HuH-7.5 (cell line): Measurements from ENCODE around the gene CD226.
A peak's percentile ranks its signal among the peaks of the same experiment; 100 is the strongest.
"Not testable (repeated sequence)": the region's sequence is repeated elsewhere in the genome, so short reads cannot be mapped to it uniquely, and the experiment has no call there.

Source experiments
- DNase-seq: peaks from one replicate; pipeline ENCODE4 v3.0.0; 2011; ENCODE audit warnings: low spot score

The CD226 gene

GRCh38 chr18:69908838-69909237 lies 38.8 kb downstream of the CD226 start:
- no peak for DNase-seq

- no peak for DNase-seq
Observed at GRCh38 chr18:69906765-69907164, 40.9 kb downstream of the CD226 start.

- no peak for DNase-seq
Observed at GRCh38 chr18:69900941-69901340, 46.7 kb downstream of the CD226 start.

GRCh38 chr18:69899154-69899923 lies 48.3 kb downstream of the CD226 start:
- not testable (repeated sequence) for DNase-seq

DNA sequence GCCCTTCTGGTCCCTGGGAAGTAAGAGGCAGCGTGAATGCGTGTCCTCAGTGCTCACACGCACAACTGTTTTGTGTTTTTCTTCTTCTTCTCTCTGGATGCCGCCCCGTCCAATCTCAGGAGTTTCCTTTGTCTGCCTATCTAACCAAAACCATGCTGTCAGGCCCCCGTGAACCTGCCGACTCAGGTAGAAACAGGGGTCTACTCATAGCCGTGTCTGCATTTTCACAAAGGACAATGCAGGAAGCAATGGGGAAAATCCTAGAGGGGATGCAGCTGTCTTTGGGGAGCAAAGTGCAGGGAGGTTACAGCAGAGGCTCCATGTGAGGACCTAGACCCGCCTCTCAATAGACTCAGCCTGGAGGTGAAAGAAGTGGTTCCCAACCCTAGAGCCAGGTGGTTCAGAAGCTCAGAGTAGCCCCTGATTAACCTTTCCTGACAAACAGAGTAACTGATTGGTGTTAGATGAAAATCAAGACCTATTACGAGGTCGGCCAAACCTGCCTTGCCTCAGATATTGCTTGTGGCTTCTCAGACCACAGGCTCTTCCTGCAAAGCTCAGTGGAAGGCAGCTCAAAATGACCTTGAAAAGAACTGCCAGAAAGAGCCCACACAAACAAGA lies 49.3 kb downstream of the CD226 start:
- no peak for DNase-seq

GRCh38 chr18:69897397-69898108 lies 50.1 kb downstream of the CD226 start:
- DNase-seq = no peak

GRCh38 chr18:69895066-69896047 lies 52.3 kb downstream of the CD226 start:
- no peak for DNase-seq

DNA sequence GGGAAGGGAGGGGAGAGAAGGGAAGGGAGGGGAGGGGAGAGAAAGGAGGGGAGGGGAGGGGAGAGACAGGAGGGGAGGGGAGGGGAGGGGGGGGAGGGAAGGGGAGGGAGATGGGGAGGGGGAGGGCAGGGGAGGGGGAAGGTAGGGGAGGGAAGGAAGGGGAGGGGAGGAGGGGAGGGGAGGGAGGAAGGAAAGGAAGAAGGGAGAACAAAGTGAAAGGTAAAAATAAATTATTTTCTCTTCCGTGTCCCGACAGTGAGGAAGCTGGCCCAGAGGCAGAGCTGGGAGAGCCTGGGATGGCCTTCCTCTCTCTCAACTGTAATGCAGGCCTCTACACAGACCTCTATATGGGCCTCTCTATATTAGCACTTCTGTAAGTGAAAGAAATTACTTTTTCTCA lies 53.2 kb downstream of the CD226 start:
- DNase-seq = no peak

DNA sequence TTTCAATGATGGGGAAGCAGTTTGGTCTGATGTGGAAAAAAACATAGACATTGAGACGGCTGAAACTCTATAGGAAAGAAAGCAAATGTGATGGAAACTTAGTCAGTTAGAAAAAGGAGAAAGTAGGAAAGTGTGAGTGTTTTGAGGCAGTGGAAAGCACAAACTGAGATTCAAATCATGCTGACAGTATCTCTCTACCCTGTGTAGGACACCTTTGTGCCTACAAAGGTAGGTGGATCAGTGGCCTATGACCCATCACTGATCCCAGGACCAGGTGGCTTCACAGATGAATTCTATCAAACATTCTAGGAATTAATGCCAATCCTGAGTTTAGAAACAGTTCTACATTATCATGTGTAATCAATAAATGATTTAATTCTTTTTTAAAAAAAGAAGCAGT lies 57.1 kb downstream of the CD226 start:
- DNase-seq = no peak

- no peak for DNase-seq
Observed at GRCh38 chr18:69889009-69889408, 58.7 kb downstream of the CD226 start.

- no peak for DNase-seq
Observed at GRCh38 chr18:69887256-69887655, 60.4 kb downstream of the CD226 start.

GRCh38 chr18:69885841-69886531 lies 61.7 kb downstream of the CD226 start:
- DNase-seq = peak; percentile 2

DNA sequence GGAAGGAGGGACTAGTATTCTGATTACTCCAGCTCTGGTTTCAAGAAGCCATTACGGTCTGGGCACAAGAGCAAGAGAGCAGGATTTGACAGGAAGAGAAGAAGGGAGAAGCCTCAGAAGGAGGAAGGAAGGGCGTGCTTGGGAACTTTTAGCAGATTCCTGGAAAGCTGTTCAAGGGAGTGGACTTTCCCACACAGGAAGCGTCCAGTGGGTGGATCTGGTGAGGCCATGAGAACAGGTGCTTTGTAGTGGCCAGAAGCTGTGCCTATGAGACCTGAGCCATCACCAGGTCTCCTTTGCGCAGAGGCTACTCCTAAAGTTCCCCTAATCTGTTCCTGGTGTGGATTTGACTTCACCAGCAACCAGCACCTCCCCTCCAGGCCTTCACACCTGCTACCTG lies 62.3 kb downstream of the CD226 start:
- no peak for DNase-seq

- no peak for DNase-seq
Observed at GRCh38 chr18:69883781-69884180, 63.9 kb downstream of the CD226 start.

- no peak for DNase-seq
Observed at GRCh38 chr18:69882965-69883668, 64.6 kb downstream of the CD226 start.

DNA sequence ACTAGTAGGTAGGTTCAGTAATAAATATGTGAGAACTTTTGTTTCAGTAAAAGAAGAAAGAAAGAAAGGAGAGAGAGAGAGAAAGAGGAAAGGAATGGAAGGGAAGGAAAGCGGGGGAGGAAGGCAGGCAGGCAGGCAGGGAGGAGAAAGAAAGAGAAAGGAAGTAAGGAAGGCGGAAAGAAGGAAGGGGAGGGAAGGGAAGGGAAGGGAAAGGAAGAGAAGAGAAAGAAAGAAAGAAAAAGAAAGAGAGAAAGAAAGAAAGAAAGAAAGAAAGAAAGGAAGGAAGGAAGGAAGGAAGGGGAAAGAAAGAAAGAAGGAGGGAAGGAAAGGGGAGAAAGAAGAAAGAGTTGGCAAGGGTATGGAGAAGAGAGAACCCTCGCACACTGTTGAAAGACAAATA lies 67.6 kb downstream of the CD226 start:
- no peak for DNase-seq

DNA sequence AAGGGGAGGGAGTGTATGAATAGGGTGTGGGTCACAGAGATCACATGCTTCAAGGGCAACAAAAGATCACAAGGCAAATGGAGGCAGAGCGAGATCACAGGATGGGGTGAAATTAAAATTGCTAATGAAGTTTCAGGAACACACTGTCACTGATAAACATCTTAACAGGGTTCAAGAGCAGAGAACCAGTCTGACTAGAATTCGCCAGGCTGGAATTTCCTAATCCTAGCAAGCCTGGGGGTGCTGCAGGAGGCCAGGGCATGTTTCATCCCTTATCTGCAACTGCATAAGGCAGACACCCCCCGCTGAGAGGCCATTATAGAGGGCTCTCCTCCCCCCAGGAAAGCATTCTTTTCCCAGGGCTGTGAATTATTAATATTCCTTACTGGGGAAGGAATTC lies 68.6 kb downstream of the CD226 start:
- not testable (repeated sequence) for DNase-seq

DNA sequence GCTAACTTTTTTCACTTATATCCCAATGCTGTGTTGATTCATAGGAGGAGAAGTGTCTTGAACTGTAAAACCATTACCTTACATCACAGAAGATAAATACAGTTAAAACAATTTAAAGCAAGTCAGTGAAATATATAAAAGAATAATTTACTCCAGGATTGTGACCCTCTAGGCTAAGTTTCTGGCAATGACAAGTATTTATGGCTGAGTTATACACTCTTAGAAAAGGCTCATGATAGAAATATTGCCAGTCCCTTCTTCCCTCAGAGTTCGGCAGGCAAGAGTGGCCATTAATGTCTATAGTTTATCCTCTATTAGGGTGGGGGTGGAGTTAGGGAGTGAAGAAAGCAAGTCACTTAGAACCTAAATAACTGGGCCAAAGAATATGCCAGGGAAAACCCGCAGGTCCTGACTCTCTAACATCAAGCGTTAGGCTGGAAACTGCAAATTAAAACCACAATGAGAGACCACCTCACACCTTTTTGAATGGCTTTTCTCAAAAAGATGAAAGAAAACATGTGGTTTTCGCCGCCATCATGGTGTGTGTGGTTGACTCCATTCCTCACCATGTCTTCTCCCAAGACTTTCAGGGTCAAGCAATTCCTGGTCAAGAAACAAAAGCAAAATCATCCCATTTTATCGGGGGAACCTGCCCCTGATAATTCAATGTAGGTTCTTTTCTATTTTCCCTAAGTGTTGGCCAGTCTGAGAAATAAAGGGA lies 69.3 kb downstream of the CD226 start:
- DNase-seq = no peak

DNA sequence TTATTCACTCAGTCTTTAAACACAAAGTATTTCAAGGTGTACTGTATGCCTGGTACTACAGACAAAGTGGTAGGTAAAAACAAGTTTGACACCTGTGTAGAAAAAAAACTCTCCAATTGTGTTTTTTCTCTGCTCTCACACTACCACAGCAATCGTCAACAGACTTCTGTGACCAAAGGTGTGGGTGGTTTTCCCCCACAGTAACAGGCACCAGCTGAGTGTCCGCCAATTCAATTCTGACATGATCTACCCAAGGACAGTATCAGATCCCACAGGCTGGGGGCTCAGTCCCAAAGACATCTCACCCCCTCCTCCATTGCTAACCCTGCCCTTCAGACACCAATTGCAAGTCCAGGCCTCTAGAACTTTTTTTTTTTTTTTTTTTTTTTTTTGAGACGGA lies 71.2 kb downstream of the CD226 start:
- no peak for DNase-seq

DNA sequence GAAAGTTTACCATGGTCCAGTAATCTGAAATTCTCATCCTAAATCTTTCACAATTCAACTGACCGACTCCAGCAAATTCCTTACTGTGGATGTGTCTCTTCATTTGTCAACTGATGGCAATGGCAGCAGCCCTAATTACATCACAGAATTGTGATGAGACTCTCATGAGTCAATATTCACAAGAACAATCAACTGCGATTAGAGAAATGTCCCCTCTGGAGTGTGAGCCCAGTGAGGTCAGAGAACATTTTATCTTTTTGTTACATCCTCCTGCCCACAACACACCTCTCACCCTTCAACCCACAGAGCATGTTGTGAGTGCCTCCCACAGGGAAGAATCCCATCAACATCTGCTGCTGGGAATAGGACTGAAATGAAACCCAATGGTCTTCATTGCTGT lies 73.6 kb downstream of the CD226 start:
- no peak for DNase-seq
